VCaP (cell line): ENCODE data around the gene SEC61A1.
A peak's percentile ranks its signal among the peaks of the same experiment; 100 is the strongest.

ENCODE experiments used
- H3K27ac ChIP-seq: fragments of 450-650 bp; 2 replicates; pipeline ENCODE4 v1.5.1; 2017
- TF ChIP-seq, protein P1 (sequence below): fragments of 450-650 bp; conservative IDR thresholded peaks from 2 replicates; pipeline ENCODE4 v1.5.1; 2017; ENCODE audit warnings: mild to moderate bottlenecking, moderate library complexity

SEC61A1 gene

DNA sequence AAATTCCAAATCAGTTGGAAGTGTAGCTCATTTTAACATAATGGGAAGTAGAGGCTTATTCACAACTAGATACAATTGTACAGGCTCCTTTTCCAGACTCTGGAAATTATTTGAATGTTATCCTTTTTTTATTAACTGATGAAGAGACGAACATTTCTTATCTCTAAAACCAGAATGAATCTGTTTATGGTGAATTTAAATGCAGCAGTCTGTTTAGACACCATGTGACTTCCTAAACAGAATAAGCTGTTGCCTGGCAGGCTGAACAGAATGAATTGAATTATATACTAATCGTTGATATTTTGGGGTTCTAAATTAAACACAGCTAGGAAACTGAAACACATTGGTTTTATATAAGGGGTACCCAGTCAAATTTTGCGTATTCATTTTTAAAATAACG lies 4.0 kb downstream of the SEC61A1 start:
- TF ChIP-seq, protein P1, sequence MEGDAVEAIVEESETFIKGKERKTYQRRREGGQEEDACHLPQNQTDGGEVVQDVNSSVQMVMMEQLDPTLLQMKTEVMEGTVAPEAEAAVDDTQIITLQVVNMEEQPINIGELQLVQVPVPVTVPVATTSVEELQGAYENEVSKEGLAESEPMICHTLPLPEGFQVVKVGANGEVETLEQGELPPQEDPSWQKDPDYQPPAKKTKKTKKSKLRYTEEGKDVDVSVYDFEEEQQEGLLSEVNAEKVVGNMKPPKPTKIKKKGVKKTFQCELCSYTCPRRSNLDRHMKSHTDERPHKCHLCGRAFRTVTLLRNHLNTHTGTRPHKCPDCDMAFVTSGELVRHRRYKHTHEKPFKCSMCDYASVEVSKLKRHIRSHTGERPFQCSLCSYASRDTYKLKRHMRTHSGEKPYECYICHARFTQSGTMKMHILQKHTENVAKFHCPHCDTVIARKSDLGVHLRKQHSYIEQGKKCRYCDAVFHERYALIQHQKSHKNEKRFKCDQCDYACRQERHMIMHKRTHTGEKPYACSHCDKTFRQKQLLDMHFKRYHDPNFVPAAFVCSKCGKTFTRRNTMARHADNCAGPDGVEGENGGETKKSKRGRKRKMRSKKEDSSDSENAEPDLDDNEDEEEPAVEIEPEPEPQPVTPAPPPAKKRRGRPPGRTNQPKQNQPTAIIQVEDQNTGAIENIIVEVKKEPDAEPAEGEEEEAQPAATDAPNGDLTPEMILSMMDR, result no peak
- no peak overlapping the region for H3K27ac ChIP-seq

DNA sequence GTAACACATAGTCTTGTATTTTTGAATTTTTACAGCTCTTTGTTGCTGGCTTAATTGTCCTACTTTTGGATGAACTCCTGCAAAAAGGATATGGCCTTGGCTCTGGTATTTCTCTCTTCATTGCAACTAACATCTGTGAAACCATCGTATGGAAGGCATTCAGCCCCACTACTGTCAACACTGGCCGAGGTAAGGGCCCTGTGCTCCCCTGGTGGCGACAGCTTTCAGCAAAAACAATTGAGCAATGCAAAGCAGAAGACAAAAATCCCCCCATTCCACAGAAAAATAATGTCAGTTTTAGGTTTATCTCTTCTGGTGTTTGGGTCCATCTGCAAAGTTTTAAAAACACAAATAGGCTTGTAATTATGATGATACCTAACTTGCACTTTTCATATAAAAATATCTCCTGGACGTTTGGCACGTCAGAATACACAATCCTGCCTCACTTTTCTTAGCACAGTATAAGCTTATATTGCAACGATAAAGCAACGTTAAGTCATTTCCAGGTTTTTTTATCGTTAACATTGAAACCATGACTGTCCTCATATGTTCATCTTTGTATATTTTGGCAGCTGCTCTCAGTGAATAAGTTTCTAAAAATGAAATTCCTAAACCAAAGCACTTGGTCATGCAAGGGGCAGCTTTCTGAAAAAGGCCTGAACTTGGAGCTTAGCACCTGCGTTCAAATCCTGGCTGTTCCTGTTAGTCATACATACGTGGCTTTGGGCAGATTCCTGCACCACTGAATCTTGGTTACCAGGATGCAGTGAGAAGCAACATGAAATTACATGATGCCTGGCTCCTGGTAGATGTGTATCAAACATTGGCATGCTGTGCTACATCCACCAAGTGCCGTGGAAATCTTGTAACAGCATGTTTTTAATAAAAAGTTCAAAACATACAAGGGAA lies 8.5 kb downstream of the SEC61A1 start:
- TF ChIP-seq, protein P1, result no peak
- no peak overlapping the region for H3K27ac ChIP-seq

DNA sequence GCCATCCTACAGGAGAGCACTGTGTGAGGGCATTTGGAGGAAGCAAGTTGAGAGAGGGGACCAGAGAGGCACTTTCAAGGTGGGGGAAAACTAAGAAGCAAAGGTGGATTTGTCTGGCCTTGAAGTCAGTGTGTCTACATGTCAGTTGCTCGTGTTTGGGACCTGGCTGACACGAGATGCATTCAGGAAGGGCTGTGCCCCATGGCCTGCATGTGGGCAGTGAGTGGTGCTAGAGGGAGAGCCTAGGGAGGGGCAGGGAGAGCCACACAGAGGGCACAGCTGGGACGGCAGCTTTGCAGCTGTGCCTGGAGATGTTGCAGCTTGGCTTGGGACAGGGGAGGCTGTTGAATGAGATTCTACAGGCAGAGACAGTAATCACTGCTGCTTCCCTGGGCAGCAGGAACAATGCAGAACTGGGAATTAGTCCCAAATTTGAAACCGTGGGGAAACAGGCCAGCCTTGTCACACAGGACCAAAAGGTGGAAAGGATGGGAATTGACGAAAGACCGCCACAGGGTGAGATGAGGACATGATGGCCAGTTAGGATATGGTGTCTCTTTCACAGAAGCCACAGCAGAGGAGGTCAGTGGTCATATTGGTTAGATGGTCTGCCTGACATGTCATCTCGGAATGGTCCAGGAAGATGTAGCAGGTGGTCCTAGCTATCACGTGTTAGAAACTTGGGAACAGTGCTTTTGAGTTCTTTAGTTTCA lies 10.0 kb downstream of the SEC61A1 start:
- H3K27ac ChIP-seq, result no peak overlapping the region
- TF ChIP-seq, protein P1, result no peak

DNA sequence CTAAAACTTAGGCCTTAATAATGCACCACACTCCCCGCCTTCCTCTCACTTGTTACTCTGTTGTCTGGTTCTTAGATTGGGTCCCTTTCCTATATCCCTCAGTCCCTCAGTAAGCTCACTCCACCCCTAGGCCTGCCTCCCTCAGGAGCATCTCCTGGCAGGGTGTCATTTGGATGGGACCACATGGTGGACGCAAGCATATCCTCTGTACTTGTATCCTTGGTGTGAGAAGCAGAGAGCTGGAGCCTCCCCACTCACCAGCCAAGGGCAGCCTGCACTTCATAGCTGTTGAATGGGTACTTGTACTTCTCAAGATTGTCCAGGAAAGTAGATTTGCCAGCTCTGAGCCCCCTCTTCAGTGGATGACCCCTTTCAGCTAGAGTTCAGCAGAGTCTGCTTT lies 11.6 kb downstream of the SEC61A1 start:
- H3K27ac ChIP-seq, result no peak overlapping the region
- TF ChIP-seq, protein P1, result no peak

DNA sequence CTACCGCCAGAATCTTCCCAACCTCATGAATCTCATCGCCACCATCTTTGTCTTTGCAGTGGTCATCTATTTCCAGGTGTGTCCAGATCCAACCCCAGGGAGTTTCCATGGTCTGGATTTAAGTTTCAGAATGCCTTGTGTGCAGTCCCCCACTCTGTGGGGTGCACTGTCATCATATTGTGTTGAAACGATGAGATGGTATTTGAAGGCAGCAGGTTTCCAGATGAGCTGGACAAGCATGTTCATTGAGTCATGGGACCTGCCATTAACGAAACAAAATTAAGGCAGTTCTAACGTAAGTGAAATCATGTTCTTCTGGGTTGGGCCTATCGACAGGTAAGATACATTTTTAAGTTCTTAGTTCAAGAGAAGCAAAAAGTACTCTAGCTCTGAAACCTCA lies 12.7 kb downstream of the SEC61A1 start:
- TF ChIP-seq, protein P1, result no peak
- H3K27ac ChIP-seq, result peak overlapping the region; percentile 27

DNA sequence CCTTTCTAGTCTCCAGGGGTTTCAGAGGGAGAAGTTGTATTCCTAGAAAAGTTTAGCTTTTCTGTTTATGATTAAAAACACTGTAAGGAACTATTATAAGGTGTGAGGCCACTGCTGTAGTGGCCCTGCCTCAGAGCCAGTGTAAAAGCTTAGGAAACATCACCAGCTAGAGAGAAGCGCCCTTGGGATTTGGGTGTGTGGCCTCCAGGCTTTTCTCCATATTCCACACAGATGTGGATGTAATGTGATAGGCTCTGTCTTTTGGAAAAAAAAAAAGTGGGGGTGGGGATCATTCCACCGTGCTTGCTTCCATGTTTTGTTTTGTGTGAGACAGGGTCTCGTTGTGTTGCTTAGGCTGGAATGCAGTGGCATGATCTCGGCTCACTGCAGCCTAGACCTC lies 13.9 kb downstream of the SEC61A1 start:
- TF ChIP-seq, protein P1, result no peak
- no peak overlapping the region for H3K27ac ChIP-seq

DNA sequence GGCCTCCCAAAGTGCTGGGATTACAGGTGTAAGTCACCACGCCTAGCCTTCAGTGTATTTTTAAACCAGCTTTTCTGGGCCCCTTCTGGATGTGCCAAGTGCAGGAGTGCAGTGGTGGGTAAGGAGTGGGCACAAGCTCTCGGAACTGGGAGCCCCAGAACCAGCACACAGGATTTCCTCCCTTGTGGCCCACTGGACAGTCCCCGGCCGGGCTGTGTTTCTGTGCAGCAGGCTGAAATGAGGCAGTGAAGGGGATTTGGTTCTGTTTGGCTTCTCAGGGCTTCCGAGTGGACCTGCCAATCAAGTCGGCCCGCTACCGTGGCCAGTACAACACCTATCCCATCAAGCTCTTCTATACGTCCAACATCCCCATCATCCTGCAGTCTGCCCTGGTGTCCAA lies 14.4 kb downstream of the SEC61A1 start:
- TF ChIP-seq, protein P1, result no peak
- H3K27ac ChIP-seq, result no peak overlapping the region
